GM12891 (cell line): Measurements from ENCODE around the gene BBLN.

ENCODE experiments used
- DNase-seq: peaks from one replicate; pipeline ENCODE4 v3.0.0; 2011; ENCODE audit warnings: low spot score; ENCODE audit not compliant: insufficient read length
- FAIRE-seq: peaks from 2 replicates; lab custom pipeline; 2011; peaks lifted over from hg19 to GRCh38; lab: Jason Lieb, UNC
- PAX5 ChIP-seq: IDR thresholded peaks from 2 replicates; pipeline ENCODE4 v1.6.1; 2011; ENCODE audit warnings: low read length, moderate library complexity, mild to moderate bottlenecking; ENCODE audit not compliant: insufficient read depth, severe bottlenecking
- POLR2A ChIP-seq: IDR thresholded peaks from 2 replicates; pipeline ENCODE4 v1.6.1; 2011; ENCODE audit warnings: low read depth, low read length, control low read depth
- POLR2AphosphoS5 ChIP-seq: IDR thresholded peaks from 2 replicates; pipeline ENCODE4 v1.6.1; 2011; ENCODE audit warnings: low read depth, low read length, control low read depth
- POU2F2 ChIP-seq: IDR thresholded peaks from 2 replicates; pipeline ENCODE4 v1.6.1; 2011; ENCODE audit warnings: low read depth, mild to moderate bottlenecking, control low read depth, low read length, moderate library complexity
- SPI1 ChIP-seq: IDR thresholded peaks from 2 replicates; pipeline ENCODE4 v1.6.1; 2011; ENCODE audit warnings: low read depth, low read length, control low read depth
- TAF1 ChIP-seq: IDR thresholded peaks from 2 replicates; pipeline ENCODE4 v1.6.1; 2011; ENCODE audit warnings: low read depth, low read length, control low read depth

Gene BBLN

DNA sequence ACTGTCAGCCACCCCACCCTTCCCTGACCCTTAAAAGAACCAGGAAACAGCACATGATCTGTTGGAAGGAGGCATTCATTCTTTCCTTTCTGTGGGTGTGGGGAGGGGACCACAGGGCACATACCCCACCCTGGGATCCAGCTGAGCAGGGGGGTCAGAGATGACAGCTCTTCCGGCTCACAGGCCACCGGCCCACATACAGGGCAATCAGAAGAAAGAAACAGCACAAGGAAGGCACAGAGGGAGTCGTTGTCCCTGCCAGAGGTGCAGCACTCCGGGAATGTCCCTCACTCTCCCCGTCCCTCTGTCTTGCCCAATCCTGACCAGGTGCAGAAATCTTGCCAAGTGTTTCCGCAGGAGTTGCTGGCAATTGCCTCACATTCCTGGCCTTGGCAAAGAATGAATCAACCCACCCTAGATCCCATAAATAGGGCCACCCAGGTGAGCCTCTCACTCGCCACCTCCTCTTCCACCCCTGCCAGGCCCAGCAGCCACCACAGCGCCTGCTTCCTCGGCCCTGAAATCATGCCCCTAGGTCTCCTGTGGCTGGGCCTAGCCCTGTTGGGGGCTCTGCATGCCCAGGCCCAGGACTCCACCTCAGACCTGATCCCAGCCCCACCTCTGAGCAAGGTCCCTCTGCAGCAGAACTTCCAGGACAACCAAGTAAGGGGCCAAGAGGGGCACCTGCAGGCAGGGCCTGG lies 10.9 kb upstream of the BBLN start, which contains the start of gene LCN2:
Gene LCN2 (plus strand): TSS at position 453 of the 701 bp plus-strand sequence. CDS start 73 bp downstream, at position 526.
- DNase-seq, result peak; percentile 12
- no peak for FAIRE-seq
- TF ChIP-seq SPI1, result no peak
- no peak for TF ChIP-seq POLR2AphosphoS5
- TF ChIP-seq POLR2A, result no peak
- no peak for TF ChIP-seq TAF1
- no peak for TF ChIP-seq POU2F2
- TF ChIP-seq PAX5, result no peak

DNA sequence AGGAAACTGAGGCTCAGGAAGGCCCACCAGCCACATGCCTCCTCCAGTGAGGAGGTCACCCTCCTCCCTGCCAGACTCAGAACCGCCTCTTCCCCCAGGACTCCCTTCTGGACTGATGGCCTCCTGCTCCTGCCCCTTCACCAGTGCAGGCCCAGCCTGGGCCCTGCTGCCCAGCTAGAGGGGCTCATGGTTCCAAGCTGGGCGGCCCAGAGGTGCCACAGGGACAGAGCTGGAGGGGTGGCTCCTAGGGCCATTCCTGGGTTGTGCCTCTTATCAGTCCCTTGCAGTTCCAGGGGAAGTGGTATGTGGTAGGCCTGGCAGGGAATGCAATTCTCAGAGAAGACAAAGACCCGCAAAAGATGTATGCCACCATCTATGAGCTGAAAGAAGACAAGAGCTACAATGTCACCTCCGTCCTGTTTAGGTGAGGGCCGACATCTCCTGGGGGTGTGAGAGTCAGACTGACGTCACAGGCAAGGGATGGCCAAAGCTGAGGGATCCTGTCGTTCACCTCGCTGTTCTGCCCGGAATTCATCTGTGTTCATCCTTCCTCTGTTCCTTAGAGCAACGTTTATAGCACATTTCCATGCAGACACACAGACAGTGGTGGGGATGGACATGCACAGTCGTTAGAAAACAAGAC lies 10.0 kb upstream of the BBLN start:
- TF ChIP-seq POLR2AphosphoS5, result no peak
- TF ChIP-seq TAF1, result no peak
- no peak for FAIRE-seq

DNA sequence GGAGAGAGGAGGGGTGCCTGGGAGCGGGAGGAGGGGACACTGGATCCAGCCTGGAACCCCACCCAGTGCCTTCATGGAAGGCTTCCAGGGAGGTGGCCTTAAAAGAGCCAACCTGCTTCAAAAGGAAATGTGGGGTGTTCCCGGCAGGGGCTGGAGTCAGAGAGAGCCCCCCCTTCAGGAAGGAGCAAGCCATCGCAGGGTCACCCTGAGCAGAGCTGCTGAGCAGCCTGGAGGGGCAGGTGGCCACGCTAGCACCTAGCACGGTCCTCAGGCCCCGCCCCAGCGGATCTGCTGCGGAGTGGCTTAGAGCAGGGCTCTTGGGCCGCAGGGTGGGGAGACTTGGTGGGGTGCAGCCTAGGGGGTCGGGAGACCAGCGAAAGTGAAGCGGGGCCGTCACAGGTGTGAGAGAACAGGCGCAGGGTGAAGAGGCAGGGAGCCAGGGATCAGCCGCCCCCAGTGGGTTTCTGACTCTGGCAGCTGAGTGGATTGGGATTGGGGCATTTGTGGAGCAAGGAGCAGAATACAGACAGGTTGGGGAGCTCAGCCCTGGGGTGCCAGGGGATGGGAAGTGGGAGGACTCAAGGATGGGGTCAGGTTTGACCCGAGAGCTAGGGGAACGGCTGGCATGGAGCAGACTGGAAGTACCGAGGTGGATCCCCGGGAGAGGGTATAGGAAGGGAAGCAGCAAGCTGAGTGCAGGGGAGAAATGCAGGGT lies 9.3 kb upstream of the BBLN start:
- TF ChIP-seq POLR2A (no peak), PAX5 (no peak), POLR2AphosphoS5 (no peak), SPI1 (no peak), TAF1 (no peak), POU2F2 (no peak)

More for the DNA sequence above, 10.0 kb upstream of the BBLN start:
- peak; percentile 11 for DNase-seq

DNA sequence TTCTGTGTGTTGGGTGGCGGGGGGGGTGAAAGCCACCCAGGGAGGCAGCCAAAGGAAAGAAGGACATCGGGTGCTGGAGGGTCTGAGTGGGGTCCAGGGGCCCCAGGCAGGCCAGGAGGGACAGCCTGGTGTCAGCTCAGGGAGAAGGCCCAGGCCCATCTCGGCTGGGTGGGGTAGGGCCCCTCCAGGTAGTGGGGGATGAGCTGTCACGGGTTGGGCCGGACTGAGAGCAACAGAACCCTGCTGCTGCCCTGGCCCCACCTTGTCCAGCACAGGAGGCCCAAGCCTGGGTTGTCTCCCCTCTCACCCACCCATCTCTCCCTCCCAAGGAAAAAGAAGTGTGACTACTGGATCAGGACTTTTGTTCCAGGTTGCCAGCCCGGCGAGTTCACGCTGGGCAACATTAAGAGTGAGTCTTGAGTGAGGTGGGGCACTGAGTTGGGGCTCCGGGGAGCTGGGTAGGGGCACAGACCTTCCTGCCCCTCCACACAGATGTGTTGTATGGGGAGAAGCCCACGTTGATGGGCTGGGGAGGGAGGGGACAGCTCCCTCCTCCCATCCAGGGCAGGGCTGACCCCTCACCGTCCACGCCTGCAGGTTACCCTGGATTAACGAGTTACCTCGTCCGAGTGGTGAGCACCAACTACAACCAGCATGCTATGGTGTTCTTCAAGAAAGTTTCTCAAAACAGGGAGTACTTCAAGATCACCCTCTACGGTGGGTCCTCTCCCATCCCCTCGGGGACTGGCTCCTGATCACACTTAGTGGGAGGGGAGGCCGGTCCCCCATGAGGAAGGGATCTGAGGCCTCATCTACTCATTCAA lies 8.5 kb upstream of the BBLN start:
- DNase-seq (peak; percentile 6), FAIRE-seq (no peak)
- TF ChIP-seq POU2F2 (no peak), POLR2AphosphoS5 (no peak), POLR2A (no peak), PAX5 (no peak), TAF1 (no peak), SPI1 (no peak)

More for the DNA sequence above, 9.3 kb upstream of the BBLN start:
- FAIRE-seq (no peak), DNase-seq (peak; percentile 60)

DNA sequence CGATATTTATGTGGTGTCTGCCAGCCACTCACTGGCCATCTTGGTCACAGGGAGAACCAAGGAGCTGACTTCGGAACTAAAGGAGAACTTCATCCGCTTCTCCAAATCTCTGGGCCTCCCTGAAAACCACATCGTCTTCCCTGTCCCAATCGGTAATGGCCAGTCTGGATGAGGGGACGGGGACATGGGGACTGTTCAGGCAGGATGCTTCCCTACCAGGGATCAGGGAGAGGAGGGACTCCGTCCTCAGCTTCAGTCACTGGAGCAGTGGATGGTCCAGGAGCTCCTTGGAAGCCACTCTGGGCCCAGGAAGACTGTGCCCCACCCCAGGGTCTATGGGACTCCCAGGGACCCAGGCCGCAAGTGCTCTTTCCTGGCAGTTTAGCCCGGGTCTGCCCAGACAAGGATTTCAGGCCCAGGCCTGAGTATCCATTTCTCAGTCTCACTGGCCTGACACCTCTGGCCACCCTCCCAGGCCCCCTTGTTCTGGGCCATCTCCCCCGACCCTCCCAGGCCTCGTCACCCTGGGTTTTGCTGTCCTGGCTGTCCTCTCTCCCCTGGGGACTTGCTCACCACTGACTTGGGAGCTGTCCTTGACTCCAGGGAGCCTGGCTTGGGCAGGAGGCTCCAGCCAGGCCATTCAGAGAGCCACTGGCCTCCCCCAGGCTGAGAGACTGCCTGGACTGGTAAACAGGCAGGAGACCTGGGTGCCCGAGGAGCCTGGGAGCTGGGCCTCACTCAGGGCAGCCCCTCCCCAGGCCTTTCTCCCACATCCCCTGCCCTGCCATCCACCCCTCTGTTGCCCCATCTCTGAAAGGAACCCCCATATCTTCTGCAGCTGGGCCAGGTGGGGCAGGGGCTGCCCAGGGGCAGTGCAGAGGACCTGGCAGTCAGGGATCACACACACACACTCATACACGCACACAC lies 7.7 kb upstream of the BBLN start:
- DNase-seq (peak; percentile 7), FAIRE-seq (no peak)
- TF ChIP-seq POU2F2 (no peak), TAF1 (no peak), PAX5 (no peak)

DNA sequence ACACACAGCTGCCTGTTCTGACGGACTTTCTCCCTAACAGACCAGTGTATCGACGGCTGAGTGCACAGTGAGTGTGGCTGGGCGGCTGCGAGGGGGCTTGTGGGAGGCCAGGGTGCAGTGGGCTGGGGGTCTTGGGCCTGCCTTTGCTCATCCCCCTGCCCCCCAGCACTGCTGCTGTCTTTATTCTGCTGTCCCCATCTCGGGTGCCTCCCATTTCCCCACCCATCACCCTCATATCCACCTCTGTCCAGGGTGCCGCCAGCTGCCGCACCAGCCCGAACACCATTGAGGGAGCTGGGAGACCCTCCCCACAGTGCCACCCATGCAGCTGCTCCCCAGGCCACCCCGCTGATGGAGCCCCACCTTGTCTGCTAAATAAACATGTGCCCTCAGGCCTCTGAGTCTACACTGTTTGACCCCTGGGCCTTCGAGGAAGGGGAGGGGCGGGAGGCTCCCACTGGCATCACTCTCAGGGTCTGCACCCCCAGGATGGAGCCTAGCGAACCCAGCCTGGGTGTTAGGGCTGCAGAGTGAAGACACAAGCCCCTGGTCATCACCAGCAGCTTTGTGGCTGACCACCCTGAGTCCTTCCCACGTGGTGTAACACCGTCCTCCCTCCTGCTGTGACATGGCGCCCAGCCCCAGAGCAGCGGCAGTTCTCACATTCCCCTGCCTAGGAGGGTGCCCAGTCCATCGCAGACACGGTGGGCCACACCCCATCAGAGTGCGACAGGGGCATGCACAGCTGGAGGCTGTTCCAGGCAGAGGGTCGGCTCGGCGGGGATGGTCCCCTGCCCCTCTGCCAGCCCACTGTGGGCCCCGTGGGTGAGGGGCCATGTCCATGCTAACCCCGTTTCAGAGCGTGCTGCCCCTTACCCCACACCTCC lies 6.8 kb upstream of the BBLN start:
- no peak for FAIRE-seq
- peak; percentile 3 for DNase-seq
- no peak for TF ChIP-seq PAX5
- no peak for TF ChIP-seq SPI1
- no peak for TF ChIP-seq POLR2A
- TF ChIP-seq TAF1, result no peak
- no peak for TF ChIP-seq POLR2AphosphoS5
- no peak for TF ChIP-seq POU2F2

DNA sequence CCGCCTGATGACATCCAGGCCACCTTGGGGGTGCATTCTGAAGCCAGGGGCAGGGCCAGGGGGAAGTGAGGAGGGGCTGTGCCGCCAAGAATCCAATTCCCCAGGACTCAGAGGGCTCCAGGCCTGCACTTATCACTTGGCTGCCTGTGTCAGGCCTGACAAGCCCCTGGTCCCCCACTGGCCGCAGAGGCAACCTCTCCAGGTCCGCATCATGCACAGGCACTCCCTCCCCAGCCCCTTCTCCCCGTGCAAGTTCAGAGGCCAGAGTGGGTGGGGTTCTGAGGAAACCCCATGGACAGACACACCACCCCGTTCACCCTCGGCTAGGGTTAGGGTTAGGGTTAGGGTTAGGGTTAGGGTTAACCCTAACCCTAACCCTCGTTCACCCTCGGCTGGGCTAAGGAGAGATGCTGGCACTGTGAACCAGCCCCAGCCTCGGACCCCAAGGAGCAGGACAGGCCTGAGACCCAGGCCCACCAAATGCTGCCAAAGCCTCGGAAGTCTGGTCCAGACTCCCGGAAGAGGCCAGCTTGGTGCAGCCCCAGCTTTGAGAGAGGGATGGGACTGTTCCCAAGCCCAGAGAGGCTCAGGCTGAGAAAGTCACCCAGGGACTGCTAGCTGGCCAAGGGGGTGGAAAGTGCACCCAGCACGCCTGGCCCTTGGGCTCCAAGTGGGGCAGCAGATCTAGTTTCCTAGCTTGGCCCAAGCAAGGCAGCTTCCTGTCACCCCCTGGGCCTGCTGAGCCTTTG lies 5.9 kb upstream of the BBLN start:
- no peak for TF ChIP-seq SPI1
- no peak for TF ChIP-seq POU2F2
- no peak for TF ChIP-seq POLR2AphosphoS5
- no peak for TF ChIP-seq POLR2A
- TF ChIP-seq TAF1, result no peak
- no peak for TF ChIP-seq PAX5
- FAIRE-seq (no peak), DNase-seq (peak; percentile 6)
